Stimulated activated CD8-positive, alpha-beta memory T cell treated with anti-CD3 and anti-CD28 coated beads, Interleukin-4, amount 100 ng/mL, for 24 hours (primary cell): ENCODE data around the gene TRIM49.
"Not testable (repeated sequence)": the region's sequence is repeated elsewhere in the genome, so short reads cannot be mapped to it uniquely, and the experiment has no call there.

Experiments
- DNase-seq: peaks from one replicate; pipeline ENCODE4 v3.0.0-alpha.2; 2020; ENCODE audit warnings: low read depth

Gene TRIM49, protein sequence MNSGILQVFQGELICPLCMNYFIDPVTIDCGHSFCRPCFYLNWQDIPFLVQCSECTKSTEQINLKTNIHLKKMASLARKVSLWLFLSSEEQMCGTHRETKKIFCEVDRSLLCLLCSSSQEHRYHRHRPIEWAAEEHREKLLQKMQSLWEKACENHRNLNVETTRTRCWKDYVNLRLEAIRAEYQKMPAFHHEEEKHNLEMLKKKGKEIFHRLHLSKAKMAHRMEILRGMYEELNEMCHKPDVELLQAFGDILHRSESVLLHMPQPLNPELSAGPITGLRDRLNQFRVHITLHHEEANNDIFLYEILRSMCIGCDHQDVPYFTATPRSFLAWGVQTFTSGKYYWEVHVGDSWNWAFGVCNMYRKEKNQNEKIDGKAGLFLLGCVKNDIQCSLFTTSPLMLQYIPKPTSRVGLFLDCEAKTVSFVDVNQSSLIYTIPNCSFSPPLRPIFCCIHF

GRCh38 chr11:89808475-89808874 is at the start of gene TRIM49:
TSS of gene TRIM49 (minus strand) at chr11:89808575. CDS start at chr11:89804469, 4,106 bp downstream.
- not testable (repeated sequence) for DNase-seq

- DNase-seq = not testable (repeated sequence)
Measured at GRCh38 chr11:89826694-89827093, 18.3 kb upstream of the TRIM49 start.

DNA sequence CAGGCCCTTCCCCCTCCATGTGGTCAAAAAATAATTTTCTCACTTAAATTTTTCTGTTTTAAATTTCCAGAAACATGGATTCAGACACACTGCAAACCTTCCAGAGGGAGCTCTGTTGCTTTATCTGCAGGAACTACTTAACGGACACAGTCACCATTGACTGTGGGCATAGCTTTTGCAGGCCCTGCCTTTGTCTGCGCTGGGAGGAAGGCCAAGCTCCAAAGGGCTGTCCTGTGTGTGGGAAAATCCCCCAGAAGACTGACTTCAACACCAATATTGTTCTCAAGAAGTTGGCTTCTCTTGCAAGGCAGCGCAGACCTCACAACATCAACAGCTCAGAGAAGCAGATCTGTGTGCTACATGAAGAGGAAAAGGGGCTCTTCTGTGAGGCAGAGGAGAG is 11.6 kb upstream of the TRIM49 start:
- not testable (repeated sequence) for DNase-seq

DNA sequence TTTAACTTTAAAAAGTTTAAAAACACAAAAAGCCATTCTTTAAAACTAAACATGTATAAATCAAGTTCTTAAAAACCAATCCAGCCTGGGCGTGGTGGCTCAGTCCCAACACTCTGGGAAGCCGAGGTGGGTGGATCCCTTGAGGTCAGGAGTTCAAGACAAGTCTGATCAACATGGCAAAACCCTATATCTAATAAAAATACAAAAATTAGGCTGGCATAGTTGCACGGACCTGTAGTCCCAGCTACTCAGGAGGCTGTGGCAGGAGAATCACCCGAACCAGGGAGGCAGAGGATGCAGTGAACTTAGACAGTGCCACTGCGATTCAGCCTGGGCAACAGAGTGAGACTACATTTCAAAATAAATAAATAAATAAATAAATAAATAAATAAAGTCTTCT is 5.2 kb upstream of the TRIM49 start:
- DNase-seq = not testable (repeated sequence)

DNA sequence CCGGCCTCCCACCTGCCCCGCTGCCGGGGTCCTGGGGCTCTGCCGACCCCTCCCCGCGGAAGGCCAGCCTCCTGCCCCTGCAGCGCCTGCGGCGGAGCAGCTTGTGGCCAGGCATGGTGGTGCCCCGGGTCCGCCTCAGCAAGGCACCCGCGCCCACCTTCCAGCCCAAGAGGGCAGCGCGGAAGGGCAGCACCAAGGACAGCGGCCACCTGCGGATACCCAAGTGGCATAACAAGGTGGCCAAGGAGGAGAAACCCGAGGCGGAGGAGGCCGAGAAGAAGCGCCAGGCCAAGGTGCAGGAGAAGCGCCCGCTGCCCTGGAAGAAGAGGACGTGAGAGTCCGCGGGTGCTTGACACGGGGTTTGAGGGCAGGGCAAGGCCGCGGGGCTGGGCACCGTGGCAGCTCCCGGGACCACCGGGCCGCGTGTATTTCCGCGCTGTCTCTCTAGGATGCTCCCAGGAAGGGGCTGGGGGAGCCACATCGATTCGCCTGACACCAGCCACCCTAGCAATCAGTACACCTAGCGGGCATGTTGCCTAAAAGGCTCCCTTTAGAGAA is 20.8 kb downstream of the TRIM49 start:
- not testable (repeated sequence) for DNase-seq

- not testable (repeated sequence) for DNase-seq
Measured at GRCh38 chr11:89785726-89786125, 22.6 kb downstream of the TRIM49 start.

DNA sequence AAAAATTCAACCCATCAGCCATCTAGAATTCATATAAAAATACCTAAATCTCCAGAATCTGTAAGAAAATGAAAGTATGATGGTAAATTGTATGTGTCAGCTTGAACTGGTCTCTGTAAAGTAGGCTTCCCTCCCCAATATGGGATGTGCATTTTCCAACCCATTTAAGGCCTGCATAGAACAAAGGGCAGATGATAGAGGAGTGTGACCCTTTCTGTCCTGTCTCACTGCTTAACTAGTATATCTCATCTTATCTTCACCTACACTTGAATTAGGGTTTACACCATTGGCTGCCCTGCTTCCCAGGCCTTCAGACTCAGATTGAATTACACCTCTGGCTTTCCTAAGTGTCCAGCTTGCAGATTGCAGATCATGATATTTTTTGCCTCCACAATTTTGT is 57.6 kb downstream of the TRIM49 start:
- not testable (repeated sequence) for DNase-seq
